H9 (cell line): ENCODE results near the gene MIER1. TPM values are rescaled to one million over a fixed set of nuclear protein-coding genes. Genes with fewer than 3 reads are reported as not detected.

Experiments
- DNase-seq: peaks from one replicate; pipeline ENCODE4 v3.0.0-alpha.2; 2017
- H2AFZ ChIP-seq: one replicate; pipeline ENCODE4 v1.6.1; 2013; ENCODE audit warnings: mild to moderate bottlenecking, low read length, control low read depth, moderate library complexity
- H2AK5ac ChIP-seq: 2 replicates; pipeline ENCODE4 v1.6.1; 2013; ENCODE audit warnings: low read length, control low read depth, mixed read lengths; ENCODE audit not compliant: insufficient read length
- H2BK120ac ChIP-seq: one replicate; pipeline ENCODE4 v1.6.1; 2013; ENCODE audit warnings: low read depth, mild to moderate bottlenecking, low read length, control low read depth, inconsistent platforms; ENCODE audit not compliant: poor library complexity, severe bottlenecking
- H2BK12ac ChIP-seq: 2 replicates; pipeline ENCODE4 v1.6.1; 2013; ENCODE audit warnings: low read length, control low read depth, mixed read lengths, low read depth; ENCODE audit not compliant: insufficient read length
- H2BK15ac ChIP-seq: 2 replicates; pipeline ENCODE4 v1.6.1; 2013; ENCODE audit warnings: low read depth, low read length, control low read depth
- H2BK20ac ChIP-seq: one replicate; pipeline ENCODE4 v1.6.1; 2013; ENCODE audit warnings: low read depth, mild to moderate bottlenecking, low read length, control low read depth, inconsistent platforms; ENCODE audit not compliant: poor library complexity, severe bottlenecking
- H2BK5ac ChIP-seq: 2 replicates; pipeline ENCODE4 v1.6.1; 2013; ENCODE audit warnings: low read length, control low read depth, mixed read lengths; ENCODE audit not compliant: insufficient read length
- H3K14ac ChIP-seq: 2 replicates; pipeline ENCODE4 v1.6.1; 2013; ENCODE audit warnings: low read length, control low read depth; ENCODE audit not compliant: insufficient read depth
- H3K18ac ChIP-seq: 2 replicates; pipeline ENCODE4 v1.6.1; 2013; ENCODE audit warnings: low read depth, mild to moderate bottlenecking, mixed read lengths, low read length, control low read depth; ENCODE audit not compliant: insufficient read length
- H3K23ac ChIP-seq: 2 replicates; pipeline ENCODE4 v1.6.1; 2013; ENCODE audit warnings: low read length, control low read depth, mixed read lengths, low read depth; ENCODE audit not compliant: insufficient read length
- H3K23me2 ChIP-seq: 2 replicates; pipeline ENCODE4 v1.6.1; 2013; ENCODE audit warnings: low read depth, mild to moderate bottlenecking, mixed read lengths, low read length, control low read depth; ENCODE audit not compliant: insufficient read length, poor library complexity, severe bottlenecking
- H3K27ac ChIP-seq: 2 replicates; pipeline ENCODE4 v1.5.1; 2013; ENCODE audit warnings: low read length, control low read depth, mixed read lengths, low read depth; ENCODE audit not compliant: insufficient read length
- H3K27me3 ChIP-seq: 2 replicates; pipeline ENCODE4 v1.6.1; 2013; ENCODE audit warnings: low read length, control low read depth, inconsistent platforms; ENCODE audit not compliant: insufficient read depth
- H3K4ac ChIP-seq: 2 replicates; pipeline ENCODE4 v1.6.1; 2013; ENCODE audit warnings: low read depth, mild to moderate bottlenecking, control low read depth, inconsistent platforms, low read length, moderate library complexity
- H3K4me1 ChIP-seq: 2 replicates; pipeline ENCODE4 v1.6.1; 2013; ENCODE audit warnings: low read length, control low read depth, inconsistent platforms; ENCODE audit not compliant: insufficient read depth
- H3K4me2 ChIP-seq: 2 replicates; pipeline ENCODE4 v1.6.1; 2013; ENCODE audit warnings: low read length, control low read depth, mixed read lengths; ENCODE audit not compliant: insufficient read length, insufficient read depth
- H3K56ac ChIP-seq: 2 replicates; pipeline ENCODE4 v1.6.1; 2013; ENCODE audit warnings: low read depth, mild to moderate bottlenecking, mixed read lengths, low read length, control low read depth; ENCODE audit not compliant: insufficient read length
- H3K79me1 ChIP-seq: 2 replicates; pipeline ENCODE4 v1.6.1; 2013; ENCODE audit warnings: low read depth, mild to moderate bottlenecking, moderate library complexity, low read length, control low read depth, inconsistent platforms; ENCODE audit not compliant: insufficient read depth, poor library complexity, severe bottlenecking
- H3K79me2 ChIP-seq: 2 replicates; pipeline ENCODE4 v1.6.1; 2013; ENCODE audit warnings: low read length, control low read depth, inconsistent platforms; ENCODE audit not compliant: insufficient read depth
- H3K9ac ChIP-seq: 2 replicates; pipeline ENCODE4 v1.6.1; 2013; ENCODE audit warnings: low read length, control low read depth, mixed read lengths; ENCODE audit not compliant: insufficient read length; ENCODE audit errors: extremely low read depth
- H3K9me3 ChIP-seq: one replicate; pipeline ENCODE4 v1.6.1; 2013; ENCODE audit warnings: low read depth, low read length, inconsistent platforms; ENCODE audit not compliant: control insufficient read depth
- H3T11ph ChIP-seq: one replicate; pipeline ENCODE4 v1.6.1; 2013; ENCODE audit warnings: mild to moderate bottlenecking, low read length, control low read depth, inconsistent platforms
- H4K20me1 ChIP-seq: one replicate; pipeline ENCODE4 v1.6.1; 2013; ENCODE audit not compliant: control insufficient read depth, insufficient read length, insufficient read depth
- H4K5ac ChIP-seq: 2 replicates; pipeline ENCODE4 v1.6.1; 2013; ENCODE audit warnings: low read depth, mild to moderate bottlenecking, mixed read lengths, low read length, control low read depth; ENCODE audit not compliant: insufficient read length
- H4K8ac ChIP-seq: replicated peaks from 2 replicates; pipeline ENCODE4 v1.6.1; 2013; ENCODE audit warnings: low read length, control low read depth, mixed read lengths, low read depth; ENCODE audit not compliant: insufficient read length
- H4K91ac ChIP-seq: 2 replicates; pipeline ENCODE4 v1.6.1; 2013; ENCODE audit warnings: low read depth, mild to moderate bottlenecking, moderate library complexity, mixed read lengths, low read length, control low read depth; ENCODE audit not compliant: insufficient read length
- H3K27ac Mint-ChIP-seq, 3 experiments: 2 replicates in 2 of 3; 3 replicates in 1 of 3; pipeline ENCODE4 v1.8.0; 2020 to 2021; ENCODE audit warnings: mixed read lengths in 3 of 3, mild to moderate bottlenecking in 1 of 3, moderate library complexity in 1 of 3
- H3K27me3 Mint-ChIP-seq: 2 replicates; pipeline ENCODE4 v1.8.0; 2021; ENCODE audit warnings: low read depth, mild to moderate bottlenecking, moderate library complexity, mixed read lengths
- H3K36me3 Mint-ChIP-seq, 3 experiments: 2 replicates in 2 of 3; 3 replicates in 1 of 3; pipeline ENCODE4 v1.8.0; 2020 to 2021; ENCODE audit warnings: low read depth in 3 of 3, mixed read lengths in 3 of 3; ENCODE audit not compliant: insufficient read depth in 1 of 3
- H3K4me1 Mint-ChIP-seq, 2 experiments: 2 replicates each; pipeline ENCODE4 v1.8.0; 2020; ENCODE audit warnings: mixed read lengths in 2 of 2
- H3K4me3 Mint-ChIP-seq, 2 experiments: 2 replicates in 1 of 2; 3 replicates in 1 of 2; pipeline ENCODE4 v1.8.0; 2020 to 2021; ENCODE audit warnings: mild to moderate bottlenecking in 2 of 2, mixed read lengths in 2 of 2, moderate library complexity in 1 of 2
- H3K9me3 Mint-ChIP-seq, 2 experiments: 2 replicates in 1 of 2; 3 replicates in 1 of 2; pipeline ENCODE4 v1.8.0; 2020; ENCODE audit warnings: mild to moderate bottlenecking in 2 of 2, mixed read lengths in 2 of 2, moderate library complexity in 1 of 2
- WGBS: extraction: QIAGEN DNeasy Blood & Tissue Kit; methylation state at CpG from one replicate; pipeline ENCODE4 v1.1.7; 2013; ENCODE audit warnings: missing lambda C conversion rate, low lambda C conversion rate, mixed read lengths; ENCODE audit not compliant: insufficient read length; ENCODE audit errors: extremely low coverage; 5-methylcytosine and 5-hydroxymethylcytosine counted together
- total RNA-seq: library from RNA; stranded (reverse); gene quantifications from 2 replicates; pipeline ENCODE4 v1.2.1, GENCODE V29; 2021
- TF ChIP-seq, protein P1 (sequence below): fragments of 200-600 bp; sonication (generic); conservative IDR thresholded peaks from 3 replicates; pipeline ENCODE4 v1.8.0; 2021; ENCODE audit warnings: antibody characterized with exemption, mild to moderate bottlenecking

Gene MIER1
- total RNA-seq, 1 experiment from 2014 or later = 28.5 TPM

- H3K27ac Mint-ChIP-seq = peak overlapping the region in 2 of 3 experiments; percentile 38 to 46; a peak in 1 of 7 replicates
- TF ChIP-seq, protein P1, sequence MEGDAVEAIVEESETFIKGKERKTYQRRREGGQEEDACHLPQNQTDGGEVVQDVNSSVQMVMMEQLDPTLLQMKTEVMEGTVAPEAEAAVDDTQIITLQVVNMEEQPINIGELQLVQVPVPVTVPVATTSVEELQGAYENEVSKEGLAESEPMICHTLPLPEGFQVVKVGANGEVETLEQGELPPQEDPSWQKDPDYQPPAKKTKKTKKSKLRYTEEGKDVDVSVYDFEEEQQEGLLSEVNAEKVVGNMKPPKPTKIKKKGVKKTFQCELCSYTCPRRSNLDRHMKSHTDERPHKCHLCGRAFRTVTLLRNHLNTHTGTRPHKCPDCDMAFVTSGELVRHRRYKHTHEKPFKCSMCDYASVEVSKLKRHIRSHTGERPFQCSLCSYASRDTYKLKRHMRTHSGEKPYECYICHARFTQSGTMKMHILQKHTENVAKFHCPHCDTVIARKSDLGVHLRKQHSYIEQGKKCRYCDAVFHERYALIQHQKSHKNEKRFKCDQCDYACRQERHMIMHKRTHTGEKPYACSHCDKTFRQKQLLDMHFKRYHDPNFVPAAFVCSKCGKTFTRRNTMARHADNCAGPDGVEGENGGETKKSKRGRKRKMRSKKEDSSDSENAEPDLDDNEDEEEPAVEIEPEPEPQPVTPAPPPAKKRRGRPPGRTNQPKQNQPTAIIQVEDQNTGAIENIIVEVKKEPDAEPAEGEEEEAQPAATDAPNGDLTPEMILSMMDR = no peak
- H4K5ac ChIP-seq = no peak overlapping the region
- no peak overlapping the region for H3K4me3 Mint-ChIP-seq
- H3K9me3 Mint-ChIP-seq = no peaks in the 10 kb centered on the region
- H2BK20ac ChIP-seq = no peak overlapping the region
- no peak overlapping the region for H3K27ac ChIP-seq
- H3K4me2 ChIP-seq = no peak overlapping the region
- H3K9me3 ChIP-seq = no peaks in the 10 kb centered on the region
- H3K18ac ChIP-seq = no peak overlapping the region
- no peak overlapping the region for H3K23ac ChIP-seq
- H3K79me2 ChIP-seq = no peaks in the 10 kb centered on the region
- H3K14ac ChIP-seq = no peak overlapping the region
- no peaks in the 10 kb centered on the region for H3K27me3 ChIP-seq
- no peak overlapping the region for H2BK120ac ChIP-seq
- no peaks in the 10 kb centered on the region for H4K20me1 ChIP-seq
- H3K56ac ChIP-seq = no peak overlapping the region
- H3K9ac ChIP-seq = no peak overlapping the region
- no peaks in the 10 kb centered on the region for H3K27me3 Mint-ChIP-seq
- no peak overlapping the region for H2BK5ac ChIP-seq
- H3T11ph ChIP-seq = no peak overlapping the region
- DNase-seq = no peak
- H3K23me2 ChIP-seq = no peaks in the 10 kb centered on the region
- H3K4me1 ChIP-seq = no peaks in the 10 kb centered on the region
- H3K79me1 ChIP-seq = no peaks in the 10 kb centered on the region
- H3K36me3 Mint-ChIP-seq = peaks cover 0 to 2% (median 0%) of the 10 kb centered on the region in 3 experiments; a peak in 1 of 7 replicates
- 0 out of 4 replicates have a peak, but pooled peaks cover 0 to 2% of the 10 kb centered on the region in 2 experiments for H3K4me1 Mint-ChIP-seq
- H4K91ac ChIP-seq = no peak overlapping the region
- H2AFZ ChIP-seq = no peak overlapping the region
- no peak overlapping the region for H2AK5ac ChIP-seq
- no peak overlapping the region for H2BK15ac ChIP-seq
- H4K8ac ChIP-seq = no peak overlapping the region
- no peak overlapping the region for H3K4ac ChIP-seq
- no peak overlapping the region for H2BK12ac ChIP-seq
- WGBS = no CpG with 5 or more reads among the region's 5 CpGs
These were observed 77.1 kb downstream of the MIER1 start for GRCh38 chr1:67001682-67002425.
